Choroid plexus epithelial cell (primary cell): Measurements from ENCODE around the gene GTF2F2.
A peak's percentile ranks its signal among the peaks of the same experiment; 100 is the strongest.

Experiments
- DNase-seq: peaks from one replicate; pipeline ENCODE4 v3.0.0-alpha.2; 2010; ENCODE audit warnings: low read depth
- H3K4me3 ChIP-seq: 2 replicates; pipeline ENCODE4 v1.5.1; 2011; ENCODE audit warnings: low read depth, mild to moderate bottlenecking, control low read depth, low read length, moderate library complexity
- CTCF ChIP-seq: conservative IDR thresholded peaks from 2 replicates; pipeline ENCODE4 v1.5.1; 2011; ENCODE audit warnings: low read depth, mild to moderate bottlenecking, control low read depth, inconsistent platforms, low read length, moderate library complexity

GTF2F2 gene

GRCh38 chr13:45320876-45321629 lies 200.7 kb downstream of the GTF2F2 start:
- H3K4me3 ChIP-seq, result no peak overlapping the region
- DNase-seq, result no peak
- no peak for TF ChIP-seq CTCF

GRCh38 chr13:45325806-45326205 lies 205.5 kb downstream of the GTF2F2 start:
- no peak for TF ChIP-seq CTCF
- H3K4me3 ChIP-seq, result no peak overlapping the region
- DNase-seq, result peak; percentile 87

GRCh38 chr13:45327253-45327955 lies 207.1 kb downstream of the GTF2F2 start:
- no peak overlapping the region for H3K4me3 ChIP-seq
- DNase-seq, result no peak
- no peak for TF ChIP-seq CTCF

- DNase-seq, result peak; percentile 94
- no peak for TF ChIP-seq CTCF
- H3K4me3 ChIP-seq, result no peak overlapping the region
These were observed 208.4 kb downstream of the GTF2F2 start for GRCh38 chr13:45328661-45329111.

- no peak for TF ChIP-seq CTCF
- no peak overlapping the region for H3K4me3 ChIP-seq
- no peak for DNase-seq
These were observed 210.9 kb downstream of the GTF2F2 start for GRCh38 chr13:45331123-45331619.

- H3K4me3 ChIP-seq, result no peak overlapping the region
- no peak for TF ChIP-seq CTCF
- DNase-seq, result no peak
These were observed 211.4 kb downstream of the GTF2F2 start for GRCh38 chr13:45331692-45332035.
